Posterior cingulate gyrus (tissue), 11 donors: Measurements from ENCODE around the gene NUP37.
A peak's percentile ranks its signal among the peaks of the same experiment; 100 is the strongest.
"Not testable (repeated sequence)": the region's sequence is repeated elsewhere in the genome, so short reads cannot be mapped to it uniquely, and the experiment has no call there.

Experiments
- DNase-seq, 10 donors: peaks; one replicate each; pipeline versions ENCODE4 v3.0.0 to v3.0.0-alpha.2; 2020 to 2021; ENCODE audit warnings: mixed read lengths in 3 of 10
- intact Hi-C: fragments of 100-400 bp; cut with DNase I; formaldehyde crosslinking; loops from one replicate; pipeline ENCODE4 v1.15.1; 2023

NUP37 gene

DNA sequence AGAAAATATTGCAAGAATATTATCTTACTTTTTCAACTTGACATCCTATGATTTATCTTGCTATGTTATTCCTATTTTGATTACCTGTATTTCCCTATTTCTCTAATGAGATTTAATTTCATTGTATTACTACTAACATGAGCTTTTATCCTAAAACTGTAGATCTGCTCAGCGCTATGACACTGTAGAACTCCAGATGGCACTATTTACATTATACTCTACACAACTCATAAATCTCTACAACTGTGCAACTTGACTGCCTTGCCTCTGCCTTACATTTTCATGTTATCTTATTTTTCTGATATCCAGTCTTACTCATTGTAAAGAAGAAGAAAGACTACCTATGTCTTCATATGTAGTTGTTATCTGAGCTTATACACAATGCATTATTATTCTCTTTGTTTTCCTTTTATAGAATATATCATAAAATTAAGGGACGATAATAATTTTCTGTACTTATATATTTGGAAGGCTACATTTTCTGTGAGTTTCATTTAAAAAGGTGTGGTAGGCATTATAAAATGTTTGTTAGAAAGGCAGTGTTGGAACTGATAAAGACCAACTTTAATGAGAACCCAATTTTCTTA is 24.1 kb downstream of the NUP37 start:
- no peak for DNase-seq
- intact Hi-C loops, result loop anchor here (10.0 kb wide), 3 partner anchors 389 to 679 kb away; partner anchors contain the start of gene IGF1

DNA sequence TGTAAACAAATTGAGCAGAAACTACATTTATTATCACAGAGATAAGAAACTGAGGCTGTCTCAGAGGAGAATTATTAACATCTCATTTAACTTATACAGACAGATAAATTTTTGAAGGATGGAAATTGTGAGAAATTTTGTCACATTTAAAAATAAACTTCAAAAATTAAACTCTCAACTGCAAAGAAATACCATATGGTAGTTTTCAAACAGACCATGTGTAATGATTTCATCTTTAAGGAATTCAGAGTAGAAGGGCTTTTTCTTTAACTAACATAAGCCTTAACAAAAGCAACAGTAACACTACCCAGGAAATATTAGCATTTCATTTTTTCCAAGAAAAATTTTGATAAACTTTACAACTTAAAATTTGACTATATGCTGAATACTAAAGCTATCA is 26.6 kb downstream of the NUP37 start:
- intact Hi-C loops, result loop anchor here (10.0 kb wide), 3 partner anchors 391 to 681 kb away; partner anchors contain the start of gene IGF1
- no peak for DNase-seq

DNA sequence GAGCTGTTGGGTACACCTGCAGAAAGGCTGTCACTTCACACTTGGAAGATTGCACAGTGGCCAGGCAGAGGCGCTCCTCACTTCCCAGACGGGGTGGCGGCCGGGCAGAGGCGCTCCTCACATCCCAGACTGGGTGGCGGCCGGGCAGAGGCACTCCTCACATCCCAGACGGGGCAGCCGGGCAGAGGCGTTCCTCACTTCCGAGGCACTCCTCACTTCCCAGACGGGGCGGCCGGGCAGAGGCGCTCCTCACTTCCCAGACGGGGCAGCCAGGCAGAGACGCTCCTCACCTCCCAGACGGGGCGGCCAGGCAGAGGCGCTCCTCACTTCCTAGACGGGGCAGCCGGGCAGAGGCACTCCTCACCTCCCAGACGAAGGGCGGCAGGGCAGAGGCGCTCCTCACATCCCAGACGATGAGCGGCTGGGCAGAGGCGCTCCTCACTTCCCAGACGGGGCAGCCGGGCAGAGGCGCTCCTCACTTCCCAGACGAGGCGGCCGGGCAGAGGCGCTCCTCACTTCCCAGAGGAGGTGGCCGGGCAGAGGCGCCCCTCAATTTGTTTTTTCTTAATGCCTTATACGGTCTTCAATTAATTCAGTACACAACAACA is 30.6 kb downstream of the NUP37 start:
- intact Hi-C loops, result not testable (repeated sequence)
- peak in 3 of 10 donors; percentile 64 to 82 (median 70) for DNase-seq

DNA sequence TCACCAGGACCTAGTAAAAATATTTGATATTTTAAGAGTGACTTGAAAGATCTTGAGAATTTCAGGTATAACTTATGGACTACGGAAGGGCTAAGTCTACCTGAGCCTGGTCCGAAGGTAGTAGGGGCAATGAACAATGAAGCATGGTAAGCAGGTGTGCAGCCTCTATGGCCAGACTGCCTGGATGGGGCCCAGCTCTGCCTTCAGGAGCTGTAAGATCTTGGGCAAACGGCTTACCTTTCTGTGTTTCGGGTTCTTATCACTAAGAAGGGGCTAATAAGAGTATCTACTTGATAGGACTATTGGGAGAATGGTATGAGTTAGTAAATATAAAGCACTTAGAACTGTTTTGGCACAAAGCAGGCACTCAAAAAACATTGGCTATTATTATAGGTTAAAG is 39.1 kb downstream of the NUP37 start:
- no peak for DNase-seq
- intact Hi-C loops, result no loop called here

DNA sequence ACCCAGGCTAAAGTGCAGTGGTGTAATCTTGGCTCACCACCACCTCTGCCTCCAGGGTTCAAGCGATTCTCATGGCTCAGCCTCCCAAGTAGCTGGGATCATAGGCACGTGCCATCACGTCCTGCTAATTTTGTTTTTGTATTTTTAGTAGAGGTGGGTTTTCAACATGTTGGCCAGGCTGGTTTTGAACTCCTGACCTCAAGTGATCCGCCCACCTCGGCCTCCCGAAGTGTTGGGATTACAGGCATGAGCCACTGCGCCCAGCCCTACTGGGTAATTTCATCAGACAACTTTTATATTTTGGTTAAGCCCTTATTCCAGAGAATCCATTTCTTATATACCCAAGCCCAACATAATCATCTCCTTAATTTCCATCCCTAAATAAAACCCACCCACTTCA is 47.8 kb downstream of the NUP37 start:
- intact Hi-C loops, result not testable (repeated sequence)
- peak in 1 of 10 donors; percentile 65 for DNase-seq

DNA sequence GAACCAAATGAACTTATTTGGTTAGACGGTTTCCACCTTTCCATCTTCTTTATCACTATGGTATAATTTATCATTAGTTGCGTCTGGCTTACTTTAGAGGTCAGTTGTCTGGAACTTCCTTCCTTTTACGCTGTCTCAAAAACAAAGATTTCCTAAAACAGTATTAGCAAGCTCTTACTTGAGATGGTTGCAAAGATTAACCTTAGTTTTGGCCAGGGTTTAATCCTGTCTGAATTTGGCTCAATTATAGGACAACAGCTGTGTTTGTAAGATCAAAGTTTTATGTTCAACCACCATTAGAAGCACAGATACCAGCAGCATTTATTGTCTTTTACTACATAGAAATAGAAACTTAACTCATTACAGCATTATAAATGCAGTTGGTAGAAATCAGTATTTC is 50.2 kb downstream of the NUP37 start:
- DNase-seq, result no peak
- intact Hi-C loops, result no loop called here

DNA sequence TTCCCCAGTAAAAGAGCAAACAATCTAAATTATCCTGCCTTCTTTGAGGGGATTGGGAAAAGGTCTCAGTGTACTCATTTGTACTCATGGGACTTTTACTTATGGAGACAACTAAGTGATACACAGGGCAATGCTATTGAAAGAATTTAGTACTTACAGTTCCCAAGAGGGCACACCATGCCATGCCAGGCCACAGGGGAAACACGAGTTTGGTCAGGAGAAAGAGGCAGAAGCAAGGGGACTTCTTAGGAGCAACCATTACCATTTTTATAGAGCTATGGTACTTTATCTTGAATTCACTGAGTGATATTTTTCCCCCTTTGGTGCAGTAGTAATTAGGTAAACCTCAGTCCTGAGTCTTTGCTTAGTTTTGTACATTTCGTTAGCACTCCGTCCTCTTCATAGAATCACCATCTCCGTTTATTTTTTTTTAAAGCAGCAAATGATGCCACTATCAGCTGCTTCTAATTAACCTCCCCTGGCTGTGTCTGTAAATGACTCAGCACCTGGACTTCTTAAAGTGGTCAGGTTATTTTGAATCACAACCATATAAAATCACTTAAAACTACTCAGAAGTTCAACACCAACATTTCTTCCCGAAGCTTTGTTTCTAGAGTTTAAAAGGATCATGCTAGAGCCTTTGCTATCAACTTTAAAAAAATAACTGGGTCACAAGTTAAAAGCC is 52.2 kb downstream of the NUP37 start:
- DNase-seq, result no peak
- intact Hi-C loops, result no loop called here

DNA sequence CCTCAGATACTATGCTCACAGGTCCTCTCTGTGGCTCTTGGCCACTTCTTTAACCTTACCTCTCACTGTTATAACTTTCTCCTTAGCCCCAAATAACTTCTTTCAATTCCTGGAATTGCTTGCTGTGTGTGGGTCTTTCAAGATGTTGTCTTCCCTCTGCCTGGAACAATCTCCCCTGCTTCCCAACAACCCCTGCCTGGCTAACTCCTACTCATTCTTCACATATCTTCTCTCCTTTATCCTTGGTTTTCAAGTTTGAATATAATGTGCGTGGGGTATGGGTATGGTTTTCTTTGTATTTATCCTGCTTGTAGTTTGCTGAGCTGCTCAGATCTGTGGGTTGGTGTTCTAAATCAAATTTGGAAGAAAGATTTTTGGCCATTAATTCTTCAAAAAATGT is 55.4 kb downstream of the NUP37 start:
- intact Hi-C loops, result no loop called here
- no peak for DNase-seq

DNA sequence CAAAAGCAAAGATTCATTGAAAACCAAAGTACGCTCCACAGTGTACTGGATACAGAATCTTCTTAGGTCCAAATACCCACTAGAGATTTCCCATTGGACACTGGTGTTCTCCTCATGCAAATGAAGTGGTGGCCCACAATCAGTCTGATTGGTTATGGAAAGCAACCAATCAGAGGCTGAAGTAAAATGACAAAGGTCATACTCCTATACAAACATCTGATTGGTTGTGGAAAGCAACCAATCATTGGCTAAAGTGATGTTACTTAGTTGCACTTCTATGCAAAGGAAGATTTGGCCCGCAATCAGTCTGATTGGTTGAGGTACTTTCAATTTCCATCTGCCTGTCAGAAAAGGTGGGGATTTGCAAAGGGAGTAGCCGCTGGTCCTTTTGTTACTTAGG is 56.8 kb downstream of the NUP37 start:
- intact Hi-C loops, result loop anchor here (2.0 kb wide), 1 partner anchor 58 kb away; the partner anchor contains the start of genes NUP37 and PARPBP
- no peak for DNase-seq

DNA sequence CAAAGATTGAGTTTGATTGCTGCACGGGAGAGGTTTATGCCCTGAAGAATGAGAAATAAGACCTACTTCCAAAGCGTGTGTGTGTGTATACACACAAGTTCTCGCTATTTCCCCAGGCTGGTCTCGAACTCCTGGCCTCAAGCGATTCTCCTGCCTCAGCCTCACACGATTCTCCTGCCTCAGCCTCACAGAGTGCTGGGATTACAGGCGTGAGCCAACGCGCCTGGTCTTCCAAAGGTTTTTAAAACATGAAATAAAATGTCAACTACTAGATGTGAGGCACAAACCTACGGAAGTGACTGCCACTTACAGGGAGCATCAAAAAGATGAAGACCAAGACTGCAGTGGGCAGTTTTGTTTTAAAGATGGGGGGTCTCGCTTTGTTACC is 57.5 kb downstream of the NUP37 start:
- DNase-seq, result peak in 1 of 10 donors; percentile 54
- intact Hi-C loops, result loop anchor here (2.0 kb wide), 1 partner anchor 58 kb away; the partner anchor contains the start of genes NUP37 and PARPBP

DNA sequence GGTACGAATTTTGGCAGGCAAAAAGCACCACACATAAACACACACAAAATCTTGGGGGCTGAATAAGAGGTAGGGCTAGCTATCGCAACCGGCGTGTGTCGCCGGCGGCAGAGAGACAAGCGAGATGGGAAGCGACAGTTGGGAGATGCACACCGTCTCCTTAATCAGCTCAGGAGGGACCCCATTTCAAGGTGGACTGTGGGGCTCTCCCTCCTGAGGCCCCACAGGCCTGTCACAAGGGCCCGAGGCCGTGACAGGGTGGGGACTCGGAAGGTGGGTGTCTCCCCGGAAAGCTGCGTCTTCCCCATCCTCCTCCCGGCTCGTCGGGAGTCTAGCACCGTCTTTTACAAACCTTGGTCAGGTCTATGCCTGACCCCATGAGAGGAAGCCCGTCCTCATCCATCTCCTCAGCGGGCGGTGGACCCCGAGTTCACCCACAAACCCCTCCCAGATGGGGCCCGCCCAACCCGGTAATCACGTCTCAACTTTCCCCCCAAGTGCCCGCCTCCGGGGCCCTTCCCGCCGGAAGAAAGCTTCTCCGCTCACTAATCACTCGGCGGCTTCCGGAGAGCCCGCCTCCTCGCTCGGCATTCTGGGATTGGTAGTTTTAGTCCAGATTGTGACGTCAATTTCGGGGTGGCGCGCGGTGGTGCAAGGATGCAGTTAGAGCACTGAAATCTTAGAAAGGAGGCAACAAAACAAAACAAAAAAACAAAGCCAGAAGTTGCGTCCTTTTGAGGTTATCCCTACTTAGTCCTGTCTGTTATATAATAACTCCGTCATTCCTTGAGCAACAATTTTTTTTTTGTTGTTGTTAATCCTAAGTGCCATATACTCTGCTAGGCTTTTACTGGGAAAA is 58.1 kb downstream of the NUP37 start, which contains the start of gene WASHC3:
Gene WASHC3 (minus strand): TSS at position 432 of the 859 bp plus-strand sequence. CDS start 29 bp downstream, at position 403.
- intact Hi-C loops, result loop anchor here (2.0 kb wide), 1 partner anchor 59 kb away; the partner anchor contains the start of genes NUP37 and PARPBP
- DNase-seq, result peak; percentile 94 to 99 (median 97)

DNA sequence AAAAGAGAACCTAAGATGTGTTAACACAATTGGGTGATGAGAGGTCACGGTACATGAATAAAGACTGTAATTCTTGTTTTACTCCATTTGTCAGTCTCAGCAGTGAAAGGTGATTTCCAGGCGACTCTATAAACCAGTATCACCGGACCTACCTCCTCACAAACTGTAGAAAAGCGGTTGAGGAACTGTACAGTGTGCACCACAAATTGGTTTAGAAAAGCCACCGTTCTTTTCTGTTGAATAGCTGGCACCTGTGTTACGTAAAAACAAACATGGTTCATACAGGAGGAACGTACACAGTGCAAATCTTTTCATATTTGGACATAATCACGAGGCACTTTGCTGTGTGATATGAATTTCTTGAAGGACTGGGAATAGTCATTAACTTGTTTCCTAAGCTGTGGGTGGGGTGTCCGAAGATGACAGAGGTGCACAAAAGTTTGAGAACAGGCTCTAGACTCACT is 58.8 kb downstream of the NUP37 start:
- no peak for DNase-seq
- intact Hi-C loops, result no loop called here

DNA sequence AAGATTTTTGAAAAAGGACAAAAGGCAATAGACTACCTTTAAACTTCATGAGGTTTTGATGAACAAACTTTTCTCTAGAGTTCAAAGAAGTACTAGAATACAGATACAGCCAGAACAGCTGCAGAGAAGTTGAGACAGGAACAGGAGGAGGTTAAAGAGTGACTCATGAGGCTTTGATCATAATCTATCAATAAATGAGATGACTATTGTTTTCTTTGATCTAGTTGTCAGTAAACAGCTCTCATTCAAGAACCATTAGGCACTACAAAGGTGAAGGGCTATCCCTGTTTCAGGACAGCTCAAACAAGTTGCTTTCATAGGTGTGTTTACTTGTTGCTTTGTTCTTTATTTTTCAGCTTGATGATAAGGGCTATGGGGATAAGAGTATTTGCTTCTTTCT is 60.6 kb downstream of the NUP37 start:
- intact Hi-C loops, result no loop called here
- no peak for DNase-seq

DNA sequence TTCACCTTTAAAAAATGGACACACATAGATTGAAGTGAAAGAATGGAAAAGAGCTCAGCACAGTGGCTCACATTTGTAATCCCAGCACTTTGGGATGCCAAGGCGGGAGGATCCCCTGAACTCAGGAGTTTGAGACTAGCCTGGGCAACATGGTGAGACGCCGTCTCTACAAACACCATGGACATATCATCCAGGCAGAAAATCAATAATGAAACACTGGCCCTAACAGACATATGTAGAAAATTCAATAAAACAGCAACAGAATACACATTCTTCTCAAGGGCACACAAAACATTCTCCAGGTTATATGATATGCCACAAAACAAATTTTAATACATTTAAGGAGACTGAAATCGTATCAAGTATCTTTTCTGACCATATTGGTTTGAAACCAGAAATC is 65.6 kb downstream of the NUP37 start:
- intact Hi-C loops, result no loop called here
- no peak for DNase-seq

DNA sequence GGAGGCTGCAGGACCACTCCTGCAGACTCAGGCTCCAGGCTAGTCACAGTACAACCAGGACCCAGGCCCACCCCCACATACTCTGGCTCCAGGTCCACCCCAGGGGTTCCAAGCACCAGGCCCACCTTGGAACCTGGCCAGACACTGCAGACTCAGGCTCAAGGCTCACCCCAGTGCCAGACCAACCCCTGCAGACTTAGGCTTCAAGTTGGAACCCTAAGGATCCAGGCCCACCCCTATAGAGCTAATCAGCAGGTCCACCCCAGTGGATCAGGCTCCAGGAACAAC is 66.9 kb downstream of the NUP37 start:
- intact Hi-C loops, result no loop called here
- peak in 2 of 10 donors; percentile 69 to 70 for DNase-seq

DNA sequence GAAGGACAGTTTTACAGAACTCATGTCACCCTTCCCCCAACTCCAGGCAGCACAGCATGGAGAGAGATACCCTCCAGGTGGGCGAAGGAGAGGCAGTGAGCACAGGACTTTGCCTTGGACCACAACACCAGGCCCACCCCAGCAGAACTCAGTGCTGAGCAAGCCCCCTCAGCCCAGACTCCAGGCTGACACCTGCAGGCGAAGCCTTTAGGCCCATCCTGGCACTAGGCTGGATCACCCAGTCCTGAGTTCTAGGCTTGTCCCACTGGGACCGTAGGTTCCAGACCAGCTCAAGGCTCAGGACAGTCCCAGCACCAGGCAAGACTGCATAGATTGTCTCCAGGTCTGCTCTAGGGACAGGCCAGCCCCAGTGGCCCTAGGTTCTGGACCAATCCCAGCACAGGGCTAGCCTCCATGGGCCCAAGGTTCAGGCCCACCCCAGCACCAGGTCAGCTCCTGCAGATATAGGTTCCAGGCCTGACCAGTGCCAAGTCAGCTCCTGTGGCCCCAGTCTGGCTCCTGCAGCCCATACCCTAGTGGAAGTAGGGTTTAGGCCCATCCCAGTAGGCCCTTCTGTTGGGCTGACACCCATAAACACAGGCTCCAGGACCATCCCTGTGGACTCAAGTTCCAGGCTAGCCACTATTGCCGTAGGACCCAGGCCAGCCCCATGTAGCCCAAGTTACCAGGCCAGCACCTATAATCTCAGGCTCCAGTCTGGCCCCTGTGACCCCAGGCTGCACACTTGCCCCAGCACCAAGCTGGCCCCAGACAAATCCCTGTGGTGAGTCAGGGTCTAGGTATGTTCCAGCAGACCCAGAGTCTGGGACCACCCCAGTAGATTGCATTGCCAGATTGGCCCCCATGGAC is 67.5 kb downstream of the NUP37 start:
- peak in 2 of 10 donors; percentile 55 to 57 for DNase-seq
- intact Hi-C loops, result no loop called here

DNA sequence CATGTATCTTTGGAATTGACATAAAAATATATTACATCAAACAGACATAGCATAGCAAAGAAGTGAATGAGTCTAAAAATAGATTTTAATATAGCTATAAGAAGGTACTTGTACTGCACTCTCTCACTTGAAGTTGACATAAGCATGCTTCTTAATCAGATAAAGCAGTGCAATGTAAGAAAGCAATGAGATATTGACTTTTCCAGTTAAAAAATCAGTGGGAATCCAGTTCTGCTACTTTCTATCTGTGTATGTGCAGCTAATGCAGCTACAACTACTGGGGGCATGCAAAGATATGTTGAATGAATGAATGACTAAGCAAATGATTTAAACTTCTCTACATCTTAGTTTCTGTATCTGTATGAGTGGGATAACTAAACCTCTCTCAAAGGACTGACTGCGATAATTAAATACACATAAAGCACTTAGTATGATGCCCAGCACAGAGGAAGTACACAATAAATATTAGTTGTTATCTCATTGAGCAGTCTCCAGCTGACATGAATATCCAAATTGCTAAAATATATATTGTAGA is 68.4 kb downstream of the NUP37 start:
- intact Hi-C loops, result no loop called here
- no peak for DNase-seq

DNA sequence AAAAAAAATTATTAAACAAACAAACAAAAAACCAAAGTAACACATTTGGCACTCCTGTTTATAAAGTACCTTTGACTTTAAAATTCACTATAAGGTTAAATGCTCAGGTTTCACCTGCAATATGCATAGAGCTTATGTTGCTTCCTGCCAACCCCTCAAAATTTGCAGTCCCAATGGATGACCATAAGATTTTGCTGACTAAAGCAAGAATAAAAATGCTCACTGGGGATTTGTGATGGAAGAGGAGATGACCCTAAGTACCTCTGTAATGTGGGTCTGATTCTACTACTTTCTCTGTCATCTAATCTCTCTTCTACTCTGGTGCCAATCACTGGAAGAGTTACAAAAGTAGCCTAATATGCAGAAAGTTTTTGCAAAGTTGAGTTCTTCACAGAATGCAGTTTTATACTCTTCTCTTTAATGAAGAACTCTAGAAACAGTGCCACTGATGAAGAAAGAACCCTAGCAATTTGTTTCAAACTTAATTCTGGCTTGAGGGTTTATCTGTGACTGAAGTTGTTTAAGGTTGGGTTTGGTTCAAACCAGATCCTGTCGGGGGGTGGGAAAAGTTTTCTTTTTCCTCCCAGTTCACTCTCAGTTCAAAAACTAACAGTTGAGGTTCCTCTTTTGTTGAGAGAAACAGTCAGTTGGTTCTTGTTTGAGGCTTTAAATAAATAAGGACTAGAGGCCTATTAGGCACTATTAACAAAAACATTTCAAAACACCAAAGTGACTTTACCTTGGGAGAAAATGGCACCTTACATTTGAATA is 69.1 kb downstream of the NUP37 start:
- intact Hi-C loops, result no loop called here
- DNase-seq, result no peak

DNA sequence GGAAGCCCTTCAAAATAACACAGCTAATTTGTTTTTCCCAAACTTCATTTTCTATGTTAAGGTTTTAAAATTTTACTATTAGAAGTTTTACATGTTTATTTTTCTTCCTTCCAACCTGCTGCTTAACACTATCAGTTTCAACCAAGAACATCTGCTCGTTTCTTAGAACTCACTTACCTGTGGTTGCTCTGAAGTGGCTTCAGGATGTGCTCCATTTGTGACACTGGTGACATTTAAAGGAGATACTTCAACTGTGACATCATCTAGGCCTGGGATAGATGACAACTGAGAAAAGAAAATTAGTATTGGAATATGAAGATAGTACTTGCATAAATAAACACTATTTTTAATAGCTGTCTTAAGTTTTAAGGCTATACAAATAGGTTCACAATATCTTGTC is 76.0 kb downstream of the NUP37 start:
- intact Hi-C loops, result no loop called here

More for the DNA sequence above, 76.0 kb downstream of the NUP37 start:
- no peak for DNase-seq
